IPS-NIHi7 (cell line): Measurements from ENCODE around the gene NEMP2.

ENCODE experiments used
- DNase-seq: peaks from one replicate; pipeline ENCODE4 v3.0.0; 2012; ENCODE audit warnings: mixed read lengths; ENCODE audit errors: extremely low spot score

The NEMP2 gene

DNA sequence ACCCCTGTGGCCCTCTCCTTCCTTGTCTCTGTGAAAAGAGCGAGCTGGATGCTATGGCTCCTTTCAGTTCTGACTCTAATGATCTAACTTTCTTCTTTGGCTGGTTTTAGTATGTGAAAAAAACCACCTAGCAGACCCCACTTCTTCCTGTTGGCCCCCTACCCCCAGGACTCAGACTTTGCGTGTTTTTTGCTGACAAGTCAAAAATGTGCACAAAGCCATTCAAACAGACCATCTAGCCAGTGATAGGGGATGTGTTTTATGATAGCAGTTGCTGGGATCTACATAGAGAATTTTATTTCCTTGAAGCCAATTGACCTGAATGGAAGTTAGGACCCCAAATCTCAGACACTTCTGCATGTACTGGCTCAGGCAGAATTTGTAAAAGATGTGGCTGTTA is 77.3 kb downstream of the NEMP2 start:
- DNase-seq, result no peak

DNA sequence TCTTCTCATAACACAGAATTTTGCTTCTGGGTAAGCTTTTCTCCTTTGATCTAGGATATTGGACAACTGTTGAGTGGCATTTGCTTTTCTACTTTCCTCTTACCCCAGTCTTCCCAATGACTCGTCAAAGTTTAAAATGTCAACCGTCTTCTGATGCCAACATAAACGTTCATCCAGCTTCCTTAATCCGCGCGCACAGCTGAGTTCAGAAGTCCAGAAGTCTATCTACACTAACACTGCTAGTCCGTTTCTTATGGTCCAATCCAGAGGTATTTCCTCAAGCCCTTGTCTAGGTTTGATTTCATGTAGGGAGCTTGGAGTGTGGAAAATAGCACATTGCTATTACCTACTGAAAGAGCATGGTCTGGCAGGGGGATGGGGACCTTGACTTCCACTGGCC is 77.7 kb downstream of the NEMP2 start:
- no peak for DNase-seq

DNA sequence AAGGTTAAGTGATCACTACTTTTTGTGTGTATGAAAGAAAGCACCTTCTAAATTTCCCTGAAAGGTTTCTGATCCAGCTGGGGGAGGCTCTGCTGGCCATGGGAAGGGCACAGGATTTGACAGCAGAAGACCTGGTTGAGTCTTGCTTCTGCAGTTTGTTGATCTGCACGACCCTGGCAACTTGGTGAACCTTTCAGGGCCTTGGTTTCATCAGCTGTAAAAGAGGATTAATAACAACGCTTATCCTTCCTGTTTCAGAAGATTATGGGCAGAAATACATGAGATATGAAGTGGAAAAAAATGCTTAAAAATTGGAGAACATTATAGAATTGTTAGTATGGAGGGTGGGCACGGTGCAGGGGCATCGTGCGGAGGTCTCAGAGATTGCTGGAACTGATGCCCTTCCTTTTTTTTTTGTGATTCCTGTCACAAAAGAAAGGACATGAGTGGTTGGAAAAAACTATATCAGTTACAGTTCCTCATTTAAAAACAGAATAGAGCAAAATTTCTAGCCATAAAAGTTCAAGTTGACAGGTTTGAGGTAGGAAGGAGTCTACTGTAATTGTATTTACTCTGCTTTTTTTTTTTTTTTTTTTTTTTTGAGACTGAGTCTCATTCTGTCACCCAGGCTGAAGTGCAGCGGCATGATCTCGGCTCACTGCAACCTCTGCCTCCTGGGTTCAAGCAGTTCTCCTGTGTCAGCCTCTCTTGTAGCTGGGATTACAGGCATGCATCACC is 79.0 kb downstream of the NEMP2 start:
- DNase-seq, result no peak

DNA sequence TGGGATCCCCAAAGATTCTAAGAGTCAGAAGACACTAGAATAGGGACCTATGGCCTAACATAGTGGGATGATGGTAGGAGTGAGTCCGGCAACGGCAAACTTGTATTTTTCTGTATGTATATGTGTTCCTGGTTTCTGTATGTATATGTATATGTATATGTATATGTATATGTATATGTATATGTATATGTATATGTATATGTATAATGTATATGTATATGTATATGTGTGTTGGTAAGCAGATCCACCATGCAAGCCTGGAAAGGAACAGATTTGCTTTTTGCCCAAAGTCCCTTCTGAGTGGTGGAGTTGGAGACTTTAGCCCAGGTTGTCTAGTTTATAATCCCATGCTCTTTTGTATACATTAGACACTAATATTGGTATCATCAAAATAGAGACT is 79.7 kb downstream of the NEMP2 start:
- DNase-seq, result no peak
